Skin epidermis (tissue), 12 donors: ENCODE data around the gene ALG6.
A peak's percentile ranks its signal among the peaks of the same experiment; 100 is the strongest.
"Not testable (repeated sequence)": the region's sequence is repeated elsewhere in the genome, so short reads cannot be mapped to it uniquely, and the experiment has no call there.

Source experiments
- H3K27ac ChIP-seq, 21 experiments: fragments of 200-600 bp; sonication (generic) in 11 of 21; one replicate each; pipeline ENCODE4 v1.5.0; 2020; ENCODE audit warnings: mild to moderate bottlenecking in 3 of 21, inconsistent platforms in 2 of 21, moderate library complexity in 2 of 21
- H3K4me3 ChIP-seq, 7 experiments: fragments of 200-600 bp; sonication (generic) in 2 of 7; one replicate each; pipeline ENCODE4 v1.5.0; 2020; ENCODE audit warnings: inconsistent platforms in 2 of 7, mild to moderate bottlenecking in 2 of 7, moderate library complexity in 1 of 7

ALG6 gene

GRCh38 chr1:63327417-63328054 is 39.9 kb upstream of the ALG6 start:
- no peak overlapping the region for H3K27ac ChIP-seq
- H3K4me3 ChIP-seq: no peak overlapping the region

- no peak overlapping the region for H3K27ac ChIP-seq
- no peak overlapping the region for H3K4me3 ChIP-seq
These were observed 39.3 kb upstream of the ALG6 start for GRCh38 chr1:63328122-63328521.

GRCh38 chr1:63328781-63329180 is 38.6 kb upstream of the ALG6 start:
- no peak overlapping the region for H3K27ac ChIP-seq
- no peak overlapping the region for H3K4me3 ChIP-seq

- H3K27ac ChIP-seq: no peak overlapping the region
- no peak overlapping the region for H3K4me3 ChIP-seq
These were observed 37.7 kb upstream of the ALG6 start for GRCh38 chr1:63329621-63330330.

GRCh38 chr1:63330331-63330916 is 37.0 kb upstream of the ALG6 start:
- no peak overlapping the region for H3K4me3 ChIP-seq
- no peak overlapping the region for H3K27ac ChIP-seq

GRCh38 chr1:63342402-63342801 is 25.0 kb upstream of the ALG6 start:
- Histone ChIP-seq H3K27ac (no peak overlapping the region), H3K4me3 (no peak overlapping the region)

- H3K27ac ChIP-seq: no peak overlapping the region
- no peak overlapping the region for H3K4me3 ChIP-seq
These were observed 23.5 kb upstream of the ALG6 start for GRCh38 chr1:63343922-63344321.

- no peak overlapping the region for H3K4me3 ChIP-seq
- no peak overlapping the region for H3K27ac ChIP-seq
These were observed 17.1 kb upstream of the ALG6 start for GRCh38 chr1:63350320-63350719.

GRCh38 chr1:63352736-63353135 is 14.7 kb upstream of the ALG6 start:
- no peak overlapping the region for H3K4me3 ChIP-seq
- H3K27ac ChIP-seq: no peak overlapping the region

- not testable (repeated sequence) for H3K27ac ChIP-seq
These were observed 11.2 kb upstream of the ALG6 start for GRCh38 chr1:63356234-63356633.

GRCh38 chr1:63359561-63359960 is 7.9 kb upstream of the ALG6 start:
- H3K27ac ChIP-seq: no peak overlapping the region

More at GRCh38 chr1:63356234-63356633, 11.2 kb upstream of the ALG6 start:
- H3K4me3 ChIP-seq: not testable (repeated sequence)

GRCh38 chr1:63362073-63362472 is 5.4 kb upstream of the ALG6 start:
- Histone ChIP-seq H3K4me3 (no peak overlapping the region), H3K27ac (no peak overlapping the region)

More at GRCh38 chr1:63359561-63359960, 7.9 kb upstream of the ALG6 start:
- H3K4me3 ChIP-seq: no peak overlapping the region

- H3K4me3 ChIP-seq: no peak overlapping the region
- H3K27ac ChIP-seq: no peak overlapping the region
These were observed 4.8 kb upstream of the ALG6 start for GRCh38 chr1:63362578-63362977.

GRCh38 chr1:63363014-63363413 is 4.4 kb upstream of the ALG6 start:
- H3K27ac ChIP-seq: no peak overlapping the region
- H3K4me3 ChIP-seq: no peak overlapping the region

GRCh38 chr1:63366908-63367214 is 566 bp upstream of the ALG6 start:
- Histone ChIP-seq H3K4me3 (peak overlapping the region; percentile 55 to 92 (median 88)), H3K27ac (peak overlapping the region in 19 of 21 experiments; percentile 78 to 93 (median 84))

- Histone ChIP-seq H3K4me3 (peak overlapping the region; percentile 55 to 92 (median 88)), H3K27ac (peak overlapping the region in 20 of 21 experiments; percentile 72 to 93 (median 84))
These were observed 704 bp downstream of the ALG6 start for GRCh38 chr1:63368131-63368530.

- H3K27ac ChIP-seq: no peak overlapping the region
- no peak overlapping the region for H3K4me3 ChIP-seq
These were observed 12.2 kb downstream of the ALG6 start for GRCh38 chr1:63379583-63379982.

GRCh38 chr1:63381741-63382140 is 14.3 kb downstream of the ALG6 start:
- Histone ChIP-seq H3K4me3 (no peak overlapping the region), H3K27ac (no peak overlapping the region)

- Histone ChIP-seq H3K4me3 (no peak overlapping the region), H3K27ac (no peak overlapping the region)
These were observed 34.5 kb downstream of the ALG6 start for GRCh38 chr1:63401945-63402344.

GRCh38 chr1:63403386-63403785 is 36.0 kb downstream of the ALG6 start:
- no peak overlapping the region for H3K27ac ChIP-seq
- H3K4me3 ChIP-seq: no peak overlapping the region

- Histone ChIP-seq H3K4me3 (no peak overlapping the region), H3K27ac (peak overlapping the region in 2 of 21 experiments; percentile 12 to 23)
These were observed 37.6 kb downstream of the ALG6 start for GRCh38 chr1:63405021-63405420.
